HL-60 (cell line): Measurements from ENCODE around the gene DTX1.

Source experiments
- DNase-seq, 2 experiments: peaks; one replicate each; pipeline ENCODE4 v3.0.0-alpha.2; 2010 to 2020; ENCODE audit warnings: low read depth in 1 of 2, low spot score in 1 of 2
- H3K27ac ChIP-seq: fragments of 250-450 bp; sonication (Bioruptor Pico); replicated peaks from 2 replicates; pipeline ENCODE4 v1.5.1; 2020; ENCODE audit warnings: mild to moderate bottlenecking, moderate library complexity
- H3K27me3 ChIP-seq: fragments of 250-450 bp; sonication (Bioruptor Pico); 2 replicates; pipeline ENCODE4 v1.5.1; 2021; ENCODE audit warnings: mild to moderate bottlenecking, moderate library complexity; ENCODE audit not compliant: insufficient read depth, poor library complexity, severe bottlenecking
- H3K4me3 ChIP-seq: replicated peaks from 2 replicates; pipeline ENCODE4 v1.5.1; 2011; ENCODE audit warnings: mild to moderate bottlenecking, control low read depth, low read length; ENCODE audit not compliant: insufficient read depth
- CTCF ChIP-seq: IDR thresholded peaks from one replicate; pipeline ENCODE4 v1.5.1; 2011; ENCODE audit warnings: low read length, control low read depth, inconsistent platforms; ENCODE audit not compliant: insufficient read depth
- GABPA ChIP-seq: IDR thresholded peaks from 2 replicates; pipeline ENCODE4 v1.6.1; 2012; ENCODE audit warnings: low read depth
- POLR2AphosphoS5 ChIP-seq: IDR thresholded peaks from 2 replicates; pipeline ENCODE4 v1.6.1; 2012; ENCODE audit warnings: low read depth
- SPI1 ChIP-seq: IDR thresholded peaks from 2 replicates; pipeline ENCODE4 v1.6.1; 2012; ENCODE audit warnings: low read depth, mild to moderate bottlenecking, borderline replicate concordance
- TF ChIP-seq, protein P1 (sequence below): IDR thresholded peaks from 2 replicates; pipeline ENCODE4 v1.6.1; 2012; ENCODE audit warnings: low read depth; ENCODE audit not compliant: insufficient replicate concordance

Gene DTX1

GRCh38 chr12:113131556-113131955 lies 75.0 kb downstream of the DTX1 start:
- H3K27me3 ChIP-seq: no peaks in the 10 kb centered on the region
- no peak overlapping the region for H3K27ac ChIP-seq
- no peak for DNase-seq
- H3K4me3 ChIP-seq: no peak overlapping the region
- no peak for TF ChIP-seq SPI1

GRCh38 chr12:113133036-113133435 lies 76.5 kb downstream of the DTX1 start:
- H3K4me3 ChIP-seq: no peak overlapping the region
- no peak for TF ChIP-seq SPI1
- TF ChIP-seq POLR2AphosphoS5: no peak
- TF ChIP-seq CTCF: no peak
- TF ChIP-seq GABPA: no peak
- TF ChIP-seq, protein P1, sequence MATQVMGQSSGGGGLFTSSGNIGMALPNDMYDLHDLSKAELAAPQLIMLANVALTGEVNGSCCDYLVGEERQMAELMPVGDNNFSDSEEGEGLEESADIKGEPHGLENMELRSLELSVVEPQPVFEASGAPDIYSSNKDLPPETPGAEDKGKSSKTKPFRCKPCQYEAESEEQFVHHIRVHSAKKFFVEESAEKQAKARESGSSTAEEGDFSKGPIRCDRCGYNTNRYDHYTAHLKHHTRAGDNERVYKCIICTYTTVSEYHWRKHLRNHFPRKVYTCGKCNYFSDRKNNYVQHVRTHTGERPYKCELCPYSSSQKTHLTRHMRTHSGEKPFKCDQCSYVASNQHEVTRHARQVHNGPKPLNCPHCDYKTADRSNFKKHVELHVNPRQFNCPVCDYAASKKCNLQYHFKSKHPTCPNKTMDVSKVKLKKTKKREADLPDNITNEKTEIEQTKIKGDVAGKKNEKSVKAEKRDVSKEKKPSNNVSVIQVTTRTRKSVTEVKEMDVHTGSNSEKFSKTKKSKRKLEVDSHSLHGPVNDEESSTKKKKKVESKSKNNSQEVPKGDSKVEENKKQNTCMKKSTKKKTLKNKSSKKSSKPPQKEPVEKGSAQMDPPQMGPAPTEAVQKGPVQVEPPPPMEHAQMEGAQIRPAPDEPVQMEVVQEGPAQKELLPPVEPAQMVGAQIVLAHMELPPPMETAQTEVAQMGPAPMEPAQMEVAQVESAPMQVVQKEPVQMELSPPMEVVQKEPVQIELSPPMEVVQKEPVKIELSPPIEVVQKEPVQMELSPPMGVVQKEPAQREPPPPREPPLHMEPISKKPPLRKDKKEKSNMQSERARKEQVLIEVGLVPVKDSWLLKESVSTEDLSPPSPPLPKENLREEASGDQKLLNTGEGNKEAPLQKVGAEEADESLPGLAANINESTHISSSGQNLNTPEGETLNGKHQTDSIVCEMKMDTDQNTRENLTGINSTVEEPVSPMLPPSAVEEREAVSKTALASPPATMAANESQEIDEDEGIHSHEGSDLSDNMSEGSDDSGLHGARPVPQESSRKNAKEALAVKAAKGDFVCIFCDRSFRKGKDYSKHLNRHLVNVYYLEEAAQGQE: no peak
- no peaks in the 10 kb centered on the region for H3K27me3 ChIP-seq
- DNase-seq: no peak
- H3K27ac ChIP-seq: no peak overlapping the region

GRCh38 chr12:113133666-113134065 lies 77.1 kb downstream of the DTX1 start:
- H3K27ac ChIP-seq: no peak overlapping the region
- H3K4me3 ChIP-seq: no peak overlapping the region
- H3K27me3 ChIP-seq: no peaks in the 10 kb centered on the region
- TF ChIP-seq, protein P1: no peak
- TF ChIP-seq CTCF (no peak), POLR2AphosphoS5 (no peak), SPI1 (no peak), GABPA (no peak)
- no peak for DNase-seq

DNA sequence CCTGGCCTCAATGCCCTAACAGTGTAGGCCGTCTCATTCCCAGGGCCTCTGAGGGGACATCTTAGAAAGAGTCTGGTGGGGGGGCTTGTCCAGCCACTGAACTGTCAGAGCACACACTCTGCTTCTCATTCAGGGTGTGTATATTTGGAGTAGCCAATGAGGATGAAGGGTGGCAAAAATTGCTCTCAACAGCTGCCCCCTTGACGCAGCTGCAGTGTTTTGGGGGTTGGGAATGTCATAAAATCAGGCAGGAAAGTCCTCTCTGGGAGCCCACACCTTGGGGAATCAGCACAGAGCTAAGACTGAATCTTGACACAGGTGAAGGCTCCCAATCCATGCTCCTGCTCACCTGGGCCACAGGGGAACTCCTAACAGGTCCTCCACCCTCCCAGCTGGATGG lies 77.5 kb downstream of the DTX1 start:
- peak overlapping the region; percentile 44; the same call in 1 of the 2 replicates for H3K4me3 ChIP-seq
- no peak for TF ChIP-seq SPI1
- no peak for TF ChIP-seq GABPA
- no peaks in the 10 kb centered on the region for H3K27me3 ChIP-seq
- DNase-seq: no peak
- H3K27ac ChIP-seq: no peak overlapping the region

- no peak for TF ChIP-seq GABPA
- TF ChIP-seq POLR2AphosphoS5: no peak
- no peak for TF ChIP-seq SPI1
- TF ChIP-seq CTCF: no peak
- TF ChIP-seq, protein P1: no peak
- no peak for DNase-seq
- Histone ChIP-seq H3K27me3 (no peaks in the 10 kb centered on the region), H3K27ac (peak overlapping the region; percentile 64), H3K4me3 (peak overlapping the region; percentile 44)
Measured at GRCh38 chr12:113134521-113134951, 78.0 kb downstream of the DTX1 start.
